ENCODE measurements around the gene STAP2.

The STAP2 gene

GRCh38 chr19:4324228-4324627 lies 14.4 kb downstream of the STAP2 start:
- DNase-seq = no peak

GRCh38 chr19:4323692-4324091 lies 14.9 kb downstream of the STAP2 start:
- no peak for DNase-seq

- no peak for DNase-seq
Observed at GRCh38 chr19:4322942-4323665, 15.5 kb downstream of the STAP2 start.

- DNase-seq = no peak
Observed at GRCh38 chr19:4320419-4320818, 18.2 kb downstream of the STAP2 start.

- no peak for DNase-seq
Observed at GRCh38 chr19:4319067-4319718, 19.4 kb downstream of the STAP2 start.

- DNase-seq = no peak
Observed at GRCh38 chr19:4318460-4318859, 20.2 kb downstream of the STAP2 start.

GRCh38 chr19:4316956-4317355 lies 21.7 kb downstream of the STAP2 start:
- no peak for DNase-seq

GRCh38 chr19:4313847-4314490 lies 24.7 kb downstream of the STAP2 start:
- DNase-seq = no peak

- no peak for DNase-seq
Observed at GRCh38 chr19:4310247-4311121, 28.1 kb downstream of the STAP2 start.

- DNase-seq = no peak
Observed at GRCh38 chr19:4305659-4306058, 33.0 kb downstream of the STAP2 start.

GRCh38 chr19:4305257-4305612 lies 33.4 kb downstream of the STAP2 start:
- DNase-seq = no peak

- peak; percentile 73 for DNase-seq
Observed at GRCh38 chr19:4304538-4305256, 33.9 kb downstream of the STAP2 start, which contains the start of gene FSD1. FSD1 (plus strand) TSS chr19:4304598; CDS start chr19:4304747, 149 bp downstream.

GRCh38 chr19:4303819-4304537 lies 34.6 kb downstream of the STAP2 start:
- DNase-seq = no peak

- no peak for DNase-seq
Observed at GRCh38 chr19:4302243-4302640, 36.4 kb downstream of the STAP2 start, which contains the start of gene TMIGD2. TMIGD2 (minus strand) TSS chr19:4302389; CDS start chr19:4302385, 4 bp downstream.

- no peak for DNase-seq
Observed at GRCh38 chr19:4301590-4302242, 36.9 kb downstream of the STAP2 start.

- DNase-seq = no peak
Observed at GRCh38 chr19:4300589-4300988, 38.0 kb downstream of the STAP2 start.

- DNase-seq = no peak
Observed at GRCh38 chr19:4298810-4299550, 39.6 kb downstream of the STAP2 start.

GRCh38 chr19:4297901-4298809 lies 40.5 kb downstream of the STAP2 start:
- DNase-seq = no peak
